K562 treated with DMSO at 1 percent for 12 hours (cell line): ENCODE results near the gene ZNF610. TPM values are rescaled to one million over a fixed set of nuclear protein-coding genes. Genes with fewer than 3 reads are reported as not detected.

Experiments used
- total RNA-seq: library from RNA; unstranded; fragments of 300-600 nt; gene quantifications from 2 replicates; pipeline ENCODE4 v1.2.3, GENCODE V29; 2022; ENCODE audit not compliant: insufficient read depth

The ZNF610 gene
- not detected in 2 replicates for total RNA-seq

GRCh38 chr19:52336117-52336790 lies at the start of gene ZNF610:
Gene ZNF610 (plus strand): TSS chr19:52336243. CDS start chr19:52349173, 12,930 bp downstream.

GRCh38 chr19:52296773-52297600 lies 39.1 kb upstream of the ZNF610 start, which contains the start of gene ZNF480:
Gene ZNF480 (plus strand): TSS chr19:52297169. CDS start chr19:52300413, 3,244 bp downstream.

DNA sequence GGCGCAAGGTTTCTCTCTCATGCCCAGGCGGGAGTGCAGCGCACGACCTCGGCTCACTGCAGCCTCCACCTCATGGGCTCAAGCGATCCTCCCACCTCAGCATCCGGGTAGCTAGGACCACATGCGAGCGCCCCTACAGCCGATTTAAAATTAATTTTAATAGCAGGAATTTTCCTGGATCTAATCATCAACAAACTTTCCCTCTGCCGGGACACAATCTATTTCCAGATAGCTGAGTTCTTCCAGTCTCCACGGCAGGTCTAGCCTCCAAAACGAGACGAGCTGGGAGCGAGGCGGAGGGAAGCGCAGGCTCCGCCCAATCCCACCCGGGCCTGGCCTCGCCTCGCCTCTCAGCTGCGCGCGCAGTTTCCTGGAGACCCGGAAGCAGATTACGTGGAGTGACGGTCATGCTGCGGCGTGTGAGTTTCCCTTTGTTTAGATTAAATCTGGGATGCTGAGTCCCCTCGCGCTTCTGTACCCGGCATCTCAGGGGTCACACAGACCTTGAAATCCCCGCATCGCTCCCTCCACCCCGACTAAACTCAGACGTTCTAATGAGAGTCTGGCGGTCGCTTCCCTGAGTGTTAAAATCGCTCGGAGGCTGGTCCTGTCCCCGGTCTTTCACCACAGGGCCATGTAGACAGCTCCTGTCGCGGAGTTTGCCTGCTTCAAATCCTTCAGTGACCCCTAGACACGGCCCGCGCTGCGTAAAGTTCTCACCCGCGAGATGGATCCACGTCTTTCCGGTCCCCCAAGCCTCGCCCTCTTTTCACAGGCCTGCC lies 33.7 kb downstream of the ZNF610 start, which contains the start of gene ZNF880:
TSS of gene ZNF880 (plus strand) at position 365 of the 782 bp plus-strand sequence. CDS start at position 408, 43 bp downstream.

DNA sequence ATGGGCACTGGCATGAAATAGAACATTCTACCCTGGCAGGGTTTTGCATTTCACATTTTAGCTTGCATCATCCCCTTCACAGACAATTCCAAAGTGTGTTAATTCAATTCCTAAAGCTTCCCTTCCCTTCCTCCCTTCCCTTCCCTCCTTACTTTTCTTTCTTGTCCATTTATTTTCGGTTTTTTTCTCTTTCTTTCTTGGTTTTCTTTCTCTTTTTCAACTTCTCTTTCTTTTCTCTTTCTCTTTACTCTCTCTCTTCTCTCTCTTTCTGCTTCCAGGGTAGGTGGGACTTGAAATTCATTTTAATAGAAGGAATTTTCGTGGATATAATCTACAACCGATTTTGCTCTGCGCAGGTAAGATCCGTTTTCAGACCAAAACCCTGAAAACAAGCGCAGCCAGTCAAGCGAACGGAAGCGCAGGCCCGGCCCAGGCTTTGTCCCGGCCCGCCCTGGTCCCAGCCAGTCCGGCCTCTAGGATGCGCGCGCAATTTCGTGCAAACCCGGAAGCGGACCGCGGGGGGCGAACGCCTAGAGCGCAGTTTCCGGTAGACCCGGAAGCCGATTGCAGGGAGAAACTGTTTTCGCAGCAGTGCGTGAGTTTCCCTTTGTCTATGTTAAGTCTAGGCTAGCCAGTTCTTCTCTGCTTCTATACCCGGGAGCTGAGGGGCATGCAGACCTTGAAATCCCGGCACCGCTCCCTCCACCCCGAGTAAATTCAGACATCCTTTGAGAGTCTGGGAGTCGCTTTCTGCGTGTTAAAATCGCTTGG lies 61.5 kb downstream of the ZNF610 start, which contains the start of gene ZNF528:
TSS of gene ZNF528 (plus strand) at position 540 of the 771 bp plus-strand sequence. CDS start 4,165 bp downstream, outside the sequence.

Other genes with a start within 250 kb of the ZNF610 start
- 4.0 and 5.8 TPM in 2 replicates for gene ZNF841, start 240.5 kb upstream of the ZNF610 start, total RNA-seq
- 1.4 and 7.1 TPM in 2 replicates for gene ZNF616, start 196.3 kb upstream of the ZNF610 start, total RNA-seq
- gene ZNF836, start 164.6 kb upstream of the ZNF610 start, total RNA-seq, result 1.9 TPM in 1 of 2 replicates, not detected in the other
- 131 and 138 TPM in 2 replicates for gene PPP2R1A, start 146.2 kb upstream of the ZNF610 start, total RNA-seq
- gene ZNF766, start 66.7 kb upstream of the ZNF610 start, total RNA-seq, result 2.6 and 6.9 TPM in 2 replicates
- 2.8 and 3.2 TPM in 2 replicates for gene ZNF480, start 39.1 kb upstream of the ZNF610 start, total RNA-seq
- gene ZNF880, start 33.7 kb downstream of the ZNF610 start, total RNA-seq, result not detected in 2 replicates
- 1.3 and 3.0 TPM in 2 replicates for gene ZNF528, start 61.6 kb downstream of the ZNF610 start, total RNA-seq
- gene ZNF534, start 92.9 kb downstream of the ZNF610 start, total RNA-seq, result 0.85 and 1.5 TPM in 2 replicates
- not detected in 2 replicates for gene ZNF578, start 117.3 kb downstream of the ZNF610 start, total RNA-seq
- 0.85 and 4.0 TPM in 2 replicates for gene ZNF808, start 191.4 kb downstream of the ZNF610 start, total RNA-seq
- gene ZNF701, start 234.0 kb downstream of the ZNF610 start, total RNA-seq, result 5.2 and 9.6 TPM in 2 replicates